ENCODE data around the gene ZCCHC7. TPM values are rescaled to one million over a fixed set of nuclear protein-coding genes. Genes with fewer than 3 reads are reported as not detected.

The ZCCHC7 gene
- total RNA-seq, 1 experiment from 2014 or later: 27.9 TPM

GRCh38 chr9:37380570-37380969 is 260.2 kb downstream of the ZCCHC7 start:
- Histone ChIP-seq H3K27me3 (replicated peaks; ENCODE audit: insufficient read depth, low read depth, low read length, poor library complexity) (no peaks in the 10 kb centered on the region), H3K27ac (ENCODE audit: low read depth, low read length, poor library complexity, severe bottlenecking) (no peak overlapping the region), H3K36me3 (ENCODE audit: insufficient read depth, low read length, poor library complexity, severe bottlenecking) (no peaks in the 10 kb centered on the region), H3K4me1 (ENCODE audit: insufficient read depth, low read length, poor library complexity, severe bottlenecking) (peaks cover 28% of the 10 kb centered on the region), H3K9me3 (ENCODE audit: low read depth, low read length, poor library complexity, severe bottlenecking) (no peaks in the 10 kb centered on the region), H3K4me3 (ENCODE audit: low read depth, low read length, poor library complexity, severe bottlenecking) (no peak overlapping the region)
- intact Hi-C loops (cut with micrococcal nuclease; ENCODE audit: unreplicated experiment): loop anchor here (5.0 to 10.0 kb wide), 3 partner anchors 233 to 506 kb away; no protein-coding TSS in a partner anchor
- CTCF ChIA-PET: no interaction called here
- POLR2A ChIA-PET (ENCODE audit: low non-redundant PET): no interaction called here
- TF ChIP-seq EZH2 (IDR thresholded peaks at IDR 0.05; ENCODE audit: borderline replicate concordance, low read depth, low read length, poor library complexity, severe bottlenecking): no peak
- TF ChIP-seq CTCF (conservative IDR thresholded peaks at IDR 0.05; ENCODE audit: low read depth, low read length): no peak
- no peak for DNase-seq (ENCODE audit: low spot score)
- BruUV-seq (replicated peaks): no TSS peak

GRCh38 chr9:37381094-37381741 is 260.8 kb downstream of the ZCCHC7 start:
- no peak for DNase-seq (ENCODE audit: low spot score)
- H3K36me3 ChIP-seq (ENCODE audit: insufficient read depth, low read length, poor library complexity, severe bottlenecking): no peaks in the 10 kb centered on the region
- peaks cover 33% of the 10 kb centered on the region for H3K4me1 ChIP-seq (ENCODE audit: insufficient read depth, low read length, poor library complexity, severe bottlenecking)
- no peaks in the 10 kb centered on the region for H3K9me3 ChIP-seq (ENCODE audit: low read depth, low read length, poor library complexity, severe bottlenecking)
- ChIA-PET POLR2A (ENCODE audit: low non-redundant PET) (no interaction called here), CTCF (interaction anchor here (0.6 kb wide), 1 partner anchor 21 kb away, joined by 4 read pairs; no protein-coding TSS in a partner anchor)
- H3K27ac ChIP-seq (ENCODE audit: low read depth, low read length, poor library complexity, severe bottlenecking): no peak overlapping the region
- TF ChIP-seq CTCF (conservative IDR thresholded peaks at IDR 0.05; ENCODE audit: low read depth, low read length) (no peak), EZH2 (IDR thresholded peaks at IDR 0.05; ENCODE audit: borderline replicate concordance, low read depth, low read length, poor library complexity, severe bottlenecking) (no peak)
- intact Hi-C loops (cut with micrococcal nuclease; ENCODE audit: unreplicated experiment): loop anchor here (5.0 to 10.0 kb wide), 3 partner anchors 234 to 506 kb away; no protein-coding TSS in a partner anchor
- H3K4me3 ChIP-seq (ENCODE audit: low read depth, low read length, poor library complexity, severe bottlenecking): no peak overlapping the region
- H3K27me3 ChIP-seq (replicated peaks; ENCODE audit: insufficient read depth, low read depth, low read length, poor library complexity): no peaks in the 10 kb centered on the region
- no TSS peak for BruUV-seq (replicated peaks)

- no peaks in the 10 kb centered on the region for H3K9me3 ChIP-seq (ENCODE audit: low read depth, low read length, poor library complexity, severe bottlenecking)
- H3K27ac ChIP-seq (ENCODE audit: low read depth, low read length, poor library complexity, severe bottlenecking): peak overlapping the region; percentile 84
- no peaks in the 10 kb centered on the region for H3K27me3 ChIP-seq (replicated peaks; ENCODE audit: insufficient read depth, low read depth, low read length, poor library complexity)
- ChIA-PET CTCF (interaction anchor here (0.5 kb wide), 1 partner anchor 87 kb away, joined by 3 read pairs; no protein-coding TSS in a partner anchor), POLR2A (ENCODE audit: low non-redundant PET) (interaction anchor here (0.7 kb wide), 1 partner anchor 58 kb away, joined by 3 read pairs; no protein-coding TSS in a partner anchor)
- H3K4me3 ChIP-seq (ENCODE audit: low read depth, low read length, poor library complexity, severe bottlenecking): no peak overlapping the region
- intact Hi-C loops (cut with micrococcal nuclease; ENCODE audit: unreplicated experiment): loop anchor here (2.0 to 10.0 kb wide), 4 partner anchors 52 to 508 kb away; no protein-coding TSS in a partner anchor
- H3K36me3 ChIP-seq (ENCODE audit: insufficient read depth, low read length, poor library complexity, severe bottlenecking): no peaks in the 10 kb centered on the region
- TF ChIP-seq EZH2 (IDR thresholded peaks at IDR 0.05; ENCODE audit: borderline replicate concordance, low read depth, low read length, poor library complexity, severe bottlenecking): no peak
- TF ChIP-seq CTCF (conservative IDR thresholded peaks at IDR 0.05; ENCODE audit: low read depth, low read length): no peak
- DNase-seq (ENCODE audit: low spot score): no peak
- BruUV-seq (replicated peaks): no TSS peak
- peaks cover 33% of the 10 kb centered on the region for H3K4me1 ChIP-seq (ENCODE audit: insufficient read depth, low read length, poor library complexity, severe bottlenecking)
These were observed 262.0 kb downstream of the ZCCHC7 start for GRCh38 chr9:37382161-37382981.

All from A673 (cell line).